ENCODE results near the gene RANBP10. TPM values are rescaled to one million over a fixed set of nuclear protein-coding genes. Genes with fewer than 3 reads are reported as not detected.

RANBP10 gene
- total and polyA plus RNA-seq, 2 experiments from 2014 or later: 9.0 to 13.6 TPM

DNA sequence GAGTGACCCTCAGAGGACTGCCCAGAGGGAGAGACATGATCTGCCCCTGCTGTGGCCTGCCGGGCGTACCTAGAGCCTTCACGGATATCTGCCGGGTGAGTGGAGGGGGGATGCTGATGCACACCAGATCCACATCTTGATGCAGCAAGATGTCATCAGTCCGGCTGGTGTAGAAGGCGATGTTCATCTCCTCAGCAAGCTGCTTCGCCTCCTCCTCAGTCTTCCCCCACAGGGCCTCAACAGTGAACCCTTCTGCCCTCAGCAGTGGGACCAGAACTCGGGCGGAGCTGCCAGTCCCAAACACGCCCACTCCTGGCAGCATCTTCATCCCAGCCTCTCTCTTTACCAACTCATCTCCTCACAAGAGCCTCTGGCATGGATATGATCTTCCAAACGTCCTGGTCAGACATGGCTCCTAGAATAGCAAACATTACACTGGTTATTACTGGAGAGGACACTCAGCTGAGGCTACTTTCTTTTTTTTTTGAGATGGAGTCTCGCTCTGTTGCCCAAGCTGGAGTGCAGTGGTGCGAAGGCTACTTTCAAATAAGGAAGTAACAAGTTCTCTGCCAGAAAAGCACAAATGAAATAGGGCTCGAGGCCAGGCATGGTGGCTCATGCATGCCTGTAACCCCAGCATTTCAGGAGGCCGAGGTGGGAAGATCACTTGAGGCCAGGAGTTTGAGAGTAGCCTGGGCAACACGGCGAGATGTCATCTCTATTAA is 120.8 kb downstream of the RANBP10 start:
- H3K36me3 ChIP-seq (ENCODE audit: insufficient read depth): no peaks in the 10 kb centered on the region; the same call in 1 of the 2 replicates
- ATAC-seq: no peak
- no peaks in the 10 kb centered on the region for H3K4me1 Mint-ChIP-seq
- DNase-seq (ENCODE audit: low spot score): no peak
- H3K27ac Mint-ChIP-seq: no peak overlapping the region
- no peaks in the 10 kb centered on the region for H3K27me3 Mint-ChIP-seq (ENCODE audit: insufficient read depth, low read depth, poor library complexity)
- H3K79me2 ChIP-seq (replicated peaks; ENCODE audit: insufficient read depth): peaks cover 9% of the 10 kb centered on the region; the same call in 1 of the 2 replicates
- no peak overlapping the region for H3K4me3 Mint-ChIP-seq
- TF ChIP-seq POLR2AphosphoS5 (IDR thresholded peaks at IDR 0.05; ENCODE audit: low read depth): no peak
- TF ChIP-seq STAT1 (IDR thresholded peaks at IDR 0.05; ENCODE audit: unreplicated experiment): no peak
- no peak for TF ChIP-seq ZNF114 (CRISPR knock-in tag; IDR thresholded peaks at IDR 0.05)
- TF ChIP-seq REST (IDR thresholded peaks at IDR 0.05; ENCODE audit: unreplicated experiment): no peak
- TF ChIP-seq EZH2phosphoT487 (IDR thresholded peaks at IDR 0.05; ENCODE audit: unreplicated experiment): no peak
- TF ChIP-seq, protein P1, sequence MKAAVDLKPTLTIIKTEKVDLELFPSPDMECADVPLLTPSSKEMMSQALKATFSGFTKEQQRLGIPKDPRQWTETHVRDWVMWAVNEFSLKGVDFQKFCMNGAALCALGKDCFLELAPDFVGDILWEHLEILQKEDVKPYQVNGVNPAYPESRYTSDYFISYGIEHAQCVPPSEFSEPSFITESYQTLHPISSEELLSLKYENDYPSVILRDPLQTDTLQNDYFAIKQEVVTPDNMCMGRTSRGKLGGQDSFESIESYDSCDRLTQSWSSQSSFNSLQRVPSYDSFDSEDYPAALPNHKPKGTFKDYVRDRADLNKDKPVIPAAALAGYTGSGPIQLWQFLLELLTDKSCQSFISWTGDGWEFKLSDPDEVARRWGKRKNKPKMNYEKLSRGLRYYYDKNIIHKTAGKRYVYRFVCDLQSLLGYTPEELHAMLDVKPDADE (IDR thresholded peaks at IDR 0.05): no peak
- H2AFZ ChIP-seq: no peak overlapping the region
- H3K4me3 ChIP-seq: no peak overlapping the region
- no peaks in the 10 kb centered on the region for H3K27me3 ChIP-seq (ENCODE audit: insufficient read depth)
- peaks cover 21% of the 10 kb centered on the region for H4K20me1 ChIP-seq (replicated peaks; ENCODE audit: insufficient read depth)
- H3K9me3 Mint-ChIP-seq: no peaks in the 10 kb centered on the region
- no peak overlapping the region for H3K4me2 ChIP-seq
- no peaks in the 10 kb centered on the region for H3K4me1 ChIP-seq (ENCODE audit: insufficient read depth)
- no peak overlapping the region for H3K27ac ChIP-seq (ENCODE audit: low read depth)
- H3F3A ChIP-seq (replicated peaks; ENCODE audit: low read depth): no peaks in the 10 kb centered on the region
- peaks cover 16% of the 10 kb centered on the region; the same call in 2 of the 3 replicates for H3K36me3 Mint-ChIP-seq (ENCODE audit: low read depth)
- H3K9me2 ChIP-seq (ENCODE audit: insufficient read depth): no peaks in the 10 kb centered on the region

- Histone ChIP-seq H3K4me1 (ENCODE audit: insufficient read depth) (no peaks in the 10 kb centered on the region), H4K20me1 (replicated peaks; ENCODE audit: insufficient read depth) (peaks cover 15% of the 10 kb centered on the region), H3F3A (replicated peaks; ENCODE audit: low read depth) (no peaks in the 10 kb centered on the region), H3K9me2 (ENCODE audit: insufficient read depth) (no peaks in the 10 kb centered on the region), H3K4me3 (no peak overlapping the region), H3K4me2 (no peak overlapping the region), H3K27ac (ENCODE audit: low read depth) (no peak overlapping the region), H3K27me3 (ENCODE audit: insufficient read depth) (no peaks in the 10 kb centered on the region), H3K79me2 (replicated peaks; ENCODE audit: insufficient read depth) (0 out of 2 replicates have a peak, but pooled peaks cover 5% of the 10 kb centered on the region), H3K36me3 (ENCODE audit: insufficient read depth) (no peaks in the 10 kb centered on the region; the same call in 1 of the 2 replicates), H2AFZ (no peak overlapping the region)
- H3K27ac Mint-ChIP-seq: no peak overlapping the region
- DNase-seq (ENCODE audit: low spot score) (no peak), ATAC-seq (no peak)
- no peaks in the 10 kb centered on the region for H3K4me1 Mint-ChIP-seq
- no peak overlapping the region for H3K4me3 Mint-ChIP-seq
- H3K9me3 Mint-ChIP-seq: no peaks in the 10 kb centered on the region
- TF ChIP-seq REST (IDR thresholded peaks at IDR 0.05; ENCODE audit: unreplicated experiment): no peak
- TF ChIP-seq ZNF331 (CRISPR knock-in tag; IDR thresholded peaks at IDR 0.05; ENCODE audit: low read depth): no peak
- TF ChIP-seq JUNB (IDR thresholded peaks at IDR 0.05; ENCODE audit: unreplicated experiment): no peak
- TF ChIP-seq, protein P2, sequence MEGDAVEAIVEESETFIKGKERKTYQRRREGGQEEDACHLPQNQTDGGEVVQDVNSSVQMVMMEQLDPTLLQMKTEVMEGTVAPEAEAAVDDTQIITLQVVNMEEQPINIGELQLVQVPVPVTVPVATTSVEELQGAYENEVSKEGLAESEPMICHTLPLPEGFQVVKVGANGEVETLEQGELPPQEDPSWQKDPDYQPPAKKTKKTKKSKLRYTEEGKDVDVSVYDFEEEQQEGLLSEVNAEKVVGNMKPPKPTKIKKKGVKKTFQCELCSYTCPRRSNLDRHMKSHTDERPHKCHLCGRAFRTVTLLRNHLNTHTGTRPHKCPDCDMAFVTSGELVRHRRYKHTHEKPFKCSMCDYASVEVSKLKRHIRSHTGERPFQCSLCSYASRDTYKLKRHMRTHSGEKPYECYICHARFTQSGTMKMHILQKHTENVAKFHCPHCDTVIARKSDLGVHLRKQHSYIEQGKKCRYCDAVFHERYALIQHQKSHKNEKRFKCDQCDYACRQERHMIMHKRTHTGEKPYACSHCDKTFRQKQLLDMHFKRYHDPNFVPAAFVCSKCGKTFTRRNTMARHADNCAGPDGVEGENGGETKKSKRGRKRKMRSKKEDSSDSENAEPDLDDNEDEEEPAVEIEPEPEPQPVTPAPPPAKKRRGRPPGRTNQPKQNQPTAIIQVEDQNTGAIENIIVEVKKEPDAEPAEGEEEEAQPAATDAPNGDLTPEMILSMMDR (conservative IDR thresholded peaks at IDR 0.05; ENCODE audit: low read depth in 2 of 2): no peak
- TF ChIP-seq, protein P1 (IDR thresholded peaks at IDR 0.05): no peak
- no peak for TF ChIP-seq ZNF114 (CRISPR knock-in tag; IDR thresholded peaks at IDR 0.05)
- TF ChIP-seq POLR2AphosphoS5 (IDR thresholded peaks at IDR 0.05; ENCODE audit: low read depth): no peak
- no peak for TF ChIP-seq NANOG (IDR thresholded peaks at IDR 0.05; ENCODE audit: borderline replicate concordance)
- H3K36me3 Mint-ChIP-seq (ENCODE audit: low read depth): peaks cover 18% of the 10 kb centered on the region; the same call in 2 of the 3 replicates
- peaks cover 2% of the 10 kb centered on the region for H3K27me3 Mint-ChIP-seq (ENCODE audit: insufficient read depth, low read depth, poor library complexity)
These were observed 122.6 kb downstream of the RANBP10 start for GRCh38 chr16:67683767-67684166.
